ENCODE measurements around the gene B4GALNT2.
"Not testable (repeated sequence)": the region's sequence is repeated elsewhere in the genome, so short reads cannot be mapped to it uniquely, and the experiment has no call there.

The B4GALNT2 gene

DNA sequence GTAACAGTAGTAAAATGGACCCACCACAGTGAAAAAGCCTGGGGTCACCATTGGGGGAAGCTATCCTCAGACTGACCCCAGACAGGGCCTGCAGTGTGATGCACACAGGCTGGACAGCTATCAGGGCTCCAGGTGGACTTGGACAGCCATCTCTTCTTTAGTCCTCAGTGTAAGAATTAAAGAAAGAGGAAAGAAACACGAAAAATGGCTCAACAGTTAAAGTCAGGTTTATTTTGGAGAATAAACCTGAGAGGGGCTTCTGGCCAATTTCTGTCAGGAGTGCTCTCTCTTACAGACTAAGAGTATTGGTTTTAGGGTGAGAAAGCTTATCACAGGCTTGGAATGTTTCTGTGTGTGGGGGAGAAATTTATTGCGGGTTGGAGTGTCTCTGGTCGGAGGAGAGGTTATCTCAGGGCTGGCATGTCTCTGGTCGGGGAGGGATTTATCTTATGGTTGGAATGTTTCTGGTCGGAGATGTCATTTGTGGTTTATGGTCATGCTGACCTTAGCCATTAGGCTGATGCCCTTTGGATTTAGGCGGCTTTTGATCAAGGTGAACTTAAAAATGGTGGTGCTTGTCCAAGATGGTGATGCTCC lies 10.8 kb upstream of the B4GALNT2 start:
- DNase-seq: no peak

DNA sequence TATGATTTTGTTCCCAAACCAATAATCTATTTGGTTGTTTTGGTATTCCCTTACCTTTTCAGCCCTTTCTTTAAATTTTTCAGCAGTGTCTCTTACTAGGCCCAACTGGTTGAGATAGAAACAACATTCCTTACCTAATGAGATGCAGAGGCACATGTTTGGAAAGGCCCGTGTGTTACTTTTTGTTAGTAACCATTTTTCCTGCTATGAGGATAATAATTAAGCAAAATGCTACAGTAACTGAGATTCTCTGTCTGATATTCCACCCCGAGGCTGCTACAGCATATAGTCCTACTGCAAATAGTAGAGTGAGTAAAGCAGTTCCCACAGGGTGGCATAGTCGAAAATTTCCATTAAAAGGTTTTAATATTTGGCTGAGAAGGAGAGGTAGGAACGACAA lies 10.0 kb upstream of the B4GALNT2 start:
- DNase-seq: no peak

DNA sequence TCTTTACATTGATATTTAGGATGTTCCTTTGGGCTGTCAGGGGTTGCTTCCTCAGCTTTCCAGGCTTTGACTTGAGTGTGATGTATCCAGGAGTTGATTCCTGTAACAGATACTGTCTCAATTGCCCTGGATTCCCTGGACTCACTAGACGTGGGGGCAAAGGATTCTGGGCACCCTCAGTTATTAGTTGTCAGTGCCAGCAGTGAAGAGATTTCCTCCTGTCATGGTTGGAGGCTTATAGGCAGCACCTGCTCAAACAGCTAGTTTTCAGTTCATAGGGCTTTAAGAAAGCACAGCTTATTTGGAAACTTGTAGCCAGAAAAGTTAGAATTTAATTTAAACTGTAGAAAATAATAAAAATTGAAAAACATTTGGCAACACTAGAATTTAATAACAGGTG lies 9.5 kb upstream of the B4GALNT2 start:
- no peak for DNase-seq

DNA sequence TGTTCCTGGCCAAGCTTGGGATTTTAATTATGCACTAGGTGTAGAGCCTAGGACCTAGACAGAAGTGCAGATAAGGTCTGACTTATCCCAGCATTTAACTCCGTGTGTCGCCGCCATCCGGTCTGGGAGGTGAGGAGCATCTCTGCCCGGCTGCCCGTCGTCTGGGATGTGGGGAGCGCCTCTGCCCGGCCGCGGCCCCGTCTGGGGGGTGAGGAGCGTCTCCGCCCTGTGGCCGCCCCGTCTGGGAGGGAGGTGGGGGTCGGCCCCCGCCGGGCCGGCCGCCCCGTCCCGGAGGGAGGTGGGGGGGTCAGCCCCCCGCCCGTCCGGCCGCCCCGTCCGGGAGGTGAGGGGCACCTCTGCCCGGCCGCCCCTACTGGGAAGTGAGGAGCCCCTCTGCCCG lies 7.1 kb upstream of the B4GALNT2 start:
- DNase-seq: no peak

DNA sequence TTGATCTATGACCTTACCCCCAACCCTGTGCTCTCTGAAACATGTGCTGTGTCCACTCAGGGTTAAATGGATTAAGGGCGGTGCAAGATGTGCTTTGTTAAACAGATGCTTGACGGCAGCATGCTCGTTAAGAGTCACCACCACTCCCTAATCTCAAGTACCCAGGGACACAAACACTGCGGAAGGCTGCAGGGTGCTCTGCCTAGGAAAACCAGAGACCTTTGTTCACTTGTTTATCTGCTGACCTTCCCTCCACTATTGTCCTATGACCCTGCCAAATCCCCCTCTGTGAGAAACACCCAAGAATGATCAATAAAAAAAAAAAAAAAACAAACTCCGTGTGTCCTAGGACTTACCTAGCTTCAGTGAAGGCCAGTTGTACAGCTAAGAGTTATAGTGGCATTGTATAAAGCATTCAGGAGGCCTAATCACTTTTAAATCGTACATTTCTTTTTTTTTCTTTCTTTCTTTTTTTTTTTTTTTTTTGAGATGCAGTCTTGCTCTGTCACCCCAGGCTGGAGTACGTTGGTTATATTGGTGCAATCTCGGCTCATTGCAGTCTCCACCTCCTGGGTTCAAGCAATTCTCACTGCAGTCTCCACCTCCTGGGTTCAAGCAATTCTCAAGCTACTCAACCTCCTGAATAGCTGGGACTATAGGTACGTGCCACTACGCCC lies 6.2 kb upstream of the B4GALNT2 start:
- not testable (repeated sequence) for DNase-seq

DNA sequence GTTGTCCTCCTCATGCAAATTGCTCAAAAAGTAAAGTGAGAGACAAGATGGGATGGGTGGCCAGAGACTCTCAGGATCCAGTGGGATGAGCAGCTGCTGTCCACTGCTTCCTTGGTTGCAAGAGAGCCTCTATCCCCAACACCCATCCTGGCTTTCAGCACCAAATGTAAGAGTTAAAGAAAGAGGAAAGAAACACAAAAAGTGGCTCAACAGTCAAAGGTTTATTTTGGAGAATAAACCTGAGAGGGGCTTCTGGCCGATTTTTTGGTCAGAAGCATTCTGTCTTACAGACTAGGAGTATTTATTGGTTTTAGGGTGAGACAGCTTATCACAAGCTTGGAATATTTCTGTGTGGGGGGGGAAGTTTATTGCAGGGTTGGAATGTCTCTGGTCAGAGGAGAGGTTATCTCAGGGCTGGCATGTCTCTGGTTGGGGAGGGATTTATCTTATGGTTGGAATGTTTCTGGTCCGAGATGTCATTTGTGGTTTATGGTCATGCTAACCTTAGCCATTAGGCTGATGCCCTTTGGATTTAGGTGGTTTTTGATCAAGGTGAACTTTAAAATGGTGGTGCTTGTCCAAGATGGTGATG lies 3.1 kb upstream of the B4GALNT2 start:
- not testable (repeated sequence) for DNase-seq

DNA sequence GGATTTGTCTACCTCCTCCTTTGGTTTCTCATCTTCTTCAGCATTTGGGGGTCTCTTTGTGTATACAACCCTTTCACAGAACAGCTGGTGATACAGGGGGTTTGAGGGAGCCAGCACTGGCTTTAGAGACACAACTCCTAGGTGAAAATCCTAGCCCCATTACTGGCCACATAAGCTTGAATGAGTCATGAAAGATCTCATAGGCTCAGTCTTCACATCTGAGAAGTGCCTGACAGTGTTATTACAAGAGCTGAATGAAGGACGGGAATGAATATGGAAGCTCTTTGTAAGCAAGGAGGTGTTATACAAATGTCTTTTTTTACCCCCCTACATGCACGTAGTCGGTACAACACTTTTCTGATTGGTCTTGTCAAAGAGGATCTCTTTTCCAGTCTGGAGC lies 1.7 kb upstream of the B4GALNT2 start:
- DNase-seq: no peak

DNA sequence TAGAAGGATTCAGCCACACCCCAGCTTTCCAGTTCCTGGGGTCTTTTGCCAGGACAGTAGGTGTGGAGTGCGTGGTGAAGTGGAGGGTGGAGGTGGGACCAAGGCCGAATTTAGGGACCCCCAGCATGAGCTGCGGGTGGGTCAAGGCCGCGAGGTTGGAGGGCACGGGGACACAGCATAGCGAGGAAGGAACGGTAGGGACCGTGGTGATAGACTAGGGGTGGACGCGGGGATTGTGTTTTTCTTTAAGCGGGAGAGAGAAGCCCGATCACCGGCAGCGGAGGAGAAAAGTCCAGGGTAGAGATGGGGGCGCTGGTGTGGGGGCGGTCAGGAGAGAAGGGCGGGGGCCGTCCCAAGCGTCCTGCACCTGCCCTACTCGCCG lies 261 bp upstream of the B4GALNT2 start:
- DNase-seq: no peak

DNA sequence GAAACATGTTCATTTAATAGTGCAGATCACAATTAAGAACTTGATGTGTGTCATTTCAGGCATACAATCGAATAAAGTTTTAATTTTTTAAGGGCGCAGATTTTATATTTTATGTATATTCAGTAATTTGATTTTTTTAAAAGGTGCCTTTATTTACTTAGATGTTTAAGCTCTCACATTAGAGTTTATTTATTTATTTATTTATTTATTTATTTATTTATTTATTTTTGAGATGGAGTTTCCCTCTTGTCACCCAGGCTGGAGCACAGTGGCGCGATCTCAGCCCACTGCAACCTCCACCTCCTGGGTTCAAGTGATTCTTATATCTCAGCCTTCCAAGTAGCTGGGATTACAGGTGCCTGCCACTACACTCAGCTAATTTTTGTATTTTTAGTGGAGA lies 3.8 kb downstream of the B4GALNT2 start:
- DNase-seq: no peak

DNA sequence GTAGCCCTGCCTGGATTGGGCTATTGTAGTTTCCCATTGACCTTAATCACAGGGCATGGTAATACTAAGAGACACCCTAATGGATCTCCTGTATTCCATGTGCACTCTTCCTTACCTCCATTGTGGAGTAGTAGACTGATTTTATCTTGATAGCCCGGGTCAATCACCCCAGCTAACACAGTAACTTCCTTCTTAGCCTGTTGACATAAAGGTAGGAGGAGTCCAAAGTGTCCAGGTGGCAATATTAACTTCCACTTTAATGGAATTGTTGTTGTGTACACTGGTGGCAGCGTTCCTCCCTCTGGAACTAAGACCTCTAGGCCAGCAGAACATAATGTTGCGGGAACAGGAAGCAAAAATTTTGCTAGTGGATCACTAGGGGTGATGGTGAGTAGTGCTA lies 13.1 kb downstream of the B4GALNT2 start:
- DNase-seq: not testable (repeated sequence)

DNA sequence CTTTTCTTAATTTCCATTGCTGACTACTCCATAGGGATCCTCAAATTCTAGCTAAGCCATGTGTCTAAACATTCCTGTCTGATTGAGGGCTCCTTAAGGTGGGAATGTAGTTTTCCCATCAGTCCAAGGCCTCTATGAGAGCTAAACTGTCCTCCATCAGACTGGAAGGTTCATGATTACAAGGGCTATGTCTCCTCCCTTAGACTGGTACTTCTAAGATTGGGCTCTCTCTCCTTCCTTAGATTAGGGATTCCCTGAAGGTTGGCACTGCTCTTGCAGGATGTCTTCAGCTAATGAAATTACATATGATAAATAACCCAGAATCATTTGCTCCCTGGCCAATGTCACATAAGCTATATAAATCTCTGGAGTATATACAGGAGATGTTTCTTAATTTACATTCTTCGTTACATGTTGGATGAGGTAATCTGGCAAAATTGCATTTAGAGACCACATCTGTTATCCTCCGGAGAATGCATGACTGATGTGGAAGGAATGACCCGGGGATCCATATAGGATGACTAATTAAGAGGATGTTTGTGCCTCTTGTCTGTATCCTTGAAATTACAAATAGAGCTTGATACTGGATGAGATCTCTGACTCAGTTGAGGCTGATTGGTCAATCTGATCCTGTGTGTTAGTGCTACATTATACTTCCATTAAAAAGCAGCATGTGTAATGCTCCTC lies 14.2 kb downstream of the B4GALNT2 start:
- DNase-seq: no peak

DNA sequence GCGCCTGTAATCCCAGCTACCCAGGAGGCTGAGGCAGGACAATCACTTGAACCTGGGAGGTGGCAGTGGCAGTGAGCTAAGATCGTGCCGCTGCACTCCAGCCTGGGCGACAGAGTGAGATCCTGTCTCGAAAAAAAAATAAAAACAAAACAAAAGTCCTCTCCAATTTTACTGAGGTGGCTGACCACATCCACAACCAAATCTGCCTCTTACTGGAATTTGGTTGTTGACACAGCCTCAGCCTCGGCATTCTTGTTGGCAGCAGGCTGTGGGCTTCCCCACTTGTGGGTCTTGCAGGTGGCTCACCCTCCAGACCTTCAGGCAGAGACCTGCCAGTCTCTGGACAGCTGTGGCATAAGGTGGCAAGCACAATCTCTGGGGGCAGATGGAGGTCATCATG lies 15.6 kb downstream of the B4GALNT2 start:
- no peak for DNase-seq

DNA sequence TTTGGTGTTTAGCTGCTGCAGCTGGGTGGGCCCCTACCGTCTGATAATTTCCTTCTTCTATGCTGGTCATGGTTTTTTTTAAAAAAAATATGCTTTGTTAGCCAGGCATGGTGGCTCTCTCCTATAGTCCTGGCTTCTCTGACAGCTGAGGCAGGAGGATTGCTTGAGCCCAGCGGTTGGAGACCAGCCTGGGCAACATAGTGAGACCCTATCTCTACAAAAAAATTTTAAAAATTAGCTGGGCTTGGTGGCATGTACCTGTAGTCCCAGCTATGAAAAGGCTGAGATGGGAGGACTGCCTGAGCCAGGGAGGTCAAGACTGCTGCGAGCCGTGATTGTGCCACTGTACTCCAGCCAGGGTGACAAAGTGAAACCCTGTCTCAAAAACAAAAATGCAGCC lies 19.4 kb downstream of the B4GALNT2 start:
- DNase-seq: no peak

DNA sequence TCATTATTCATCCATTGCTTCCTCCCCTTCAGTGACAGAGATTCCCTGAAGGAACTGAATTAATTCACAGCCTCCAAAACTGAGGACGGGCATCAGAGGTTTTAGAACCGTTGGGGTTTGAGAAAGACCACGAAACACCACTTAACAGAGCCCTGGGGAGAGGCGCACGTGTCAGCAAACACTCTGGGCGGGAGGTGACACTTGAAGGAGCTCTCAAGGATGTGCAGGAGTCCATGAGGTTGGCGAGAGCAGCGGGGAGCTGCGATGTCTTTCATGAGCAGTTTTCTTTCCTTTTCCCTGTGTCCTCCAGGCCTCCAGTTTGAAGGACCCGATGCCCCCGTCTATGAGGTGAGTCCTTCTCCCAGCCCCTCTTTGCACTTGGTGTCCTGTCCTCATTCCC lies 23.7 kb downstream of the B4GALNT2 start:
- DNase-seq: no peak

DNA sequence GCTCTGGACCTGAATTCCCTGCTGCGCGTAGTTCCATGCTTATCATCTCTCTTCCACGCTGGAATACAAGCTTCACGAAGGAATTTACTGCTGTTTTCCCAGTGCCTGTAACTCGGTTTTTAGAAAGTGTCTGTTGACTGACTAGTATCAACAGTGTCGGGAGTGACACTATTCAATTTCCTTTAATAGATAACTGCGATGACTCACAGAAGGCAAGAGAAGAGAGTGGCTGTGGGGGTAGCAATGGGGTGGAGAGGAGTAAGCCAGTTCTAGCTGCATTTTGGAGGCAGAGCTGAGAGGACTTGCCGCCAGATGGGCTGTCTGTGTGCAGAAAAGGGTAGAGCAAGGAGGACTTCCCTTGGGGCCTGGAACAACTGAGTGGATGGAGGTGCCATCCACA lies 25.2 kb downstream of the B4GALNT2 start:
- no peak for DNase-seq

DNA sequence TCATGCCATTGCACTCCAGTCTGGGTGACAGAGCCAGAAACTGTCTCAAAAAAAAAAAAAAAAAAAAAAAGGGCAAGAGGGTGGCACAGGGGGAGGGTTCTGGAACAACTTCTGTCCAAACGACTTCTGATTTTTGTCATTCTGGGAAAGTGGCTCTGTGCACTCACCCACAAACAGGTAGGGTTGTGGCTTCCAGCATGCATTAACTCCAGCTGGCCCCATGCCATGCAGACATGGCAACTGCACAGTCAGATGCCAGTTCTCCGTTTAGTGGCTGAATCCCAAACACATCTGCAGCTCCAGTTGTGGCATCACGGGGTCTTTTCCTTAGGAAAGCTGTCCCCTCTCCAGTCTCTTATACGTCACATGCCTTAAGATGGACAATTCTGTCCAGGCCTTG lies 30.3 kb downstream of the B4GALNT2 start:
- no peak for DNase-seq

DNA sequence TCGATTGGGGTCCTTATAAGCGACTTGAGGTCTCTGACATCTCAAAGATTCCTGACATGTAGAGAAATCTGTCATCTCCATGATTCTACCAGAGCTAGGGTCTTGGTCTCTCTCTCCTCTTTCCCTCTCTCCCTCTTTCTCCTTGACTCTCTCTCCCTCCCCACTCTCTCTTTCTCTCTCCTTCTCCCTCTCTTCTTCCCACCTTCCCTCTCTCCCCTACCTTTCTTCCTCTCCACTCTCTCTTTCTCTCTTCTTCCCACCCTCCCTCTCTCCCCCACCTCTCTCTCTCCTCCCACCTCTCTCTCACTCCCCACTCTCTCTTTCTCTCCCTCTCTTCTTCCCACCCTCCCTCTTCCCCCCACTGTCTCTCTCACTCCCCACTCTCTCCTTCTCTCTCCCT lies 32.6 kb downstream of the B4GALNT2 start:
- no peak for DNase-seq

DNA sequence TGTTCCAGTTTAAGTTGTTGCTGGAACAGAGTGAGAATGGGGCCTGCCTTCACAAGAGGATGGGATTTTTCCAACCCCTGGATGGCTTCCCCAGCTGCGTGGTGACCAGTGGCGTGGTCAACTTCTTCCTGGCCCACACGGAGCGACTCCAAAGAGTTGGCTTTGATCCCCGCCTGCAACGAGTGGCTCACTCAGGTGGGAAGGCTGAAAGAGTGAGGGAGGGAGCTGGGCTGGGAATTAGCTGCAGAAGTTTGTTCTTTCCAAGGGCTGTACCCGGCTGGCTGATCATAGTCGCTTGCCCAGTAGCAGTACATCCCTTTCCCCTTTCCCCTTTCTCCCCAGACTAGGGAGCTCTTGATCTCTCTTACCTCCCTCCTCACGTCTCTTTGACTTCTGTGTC lies 36.1 kb downstream of the B4GALNT2 start:
- DNase-seq: no peak

DNA sequence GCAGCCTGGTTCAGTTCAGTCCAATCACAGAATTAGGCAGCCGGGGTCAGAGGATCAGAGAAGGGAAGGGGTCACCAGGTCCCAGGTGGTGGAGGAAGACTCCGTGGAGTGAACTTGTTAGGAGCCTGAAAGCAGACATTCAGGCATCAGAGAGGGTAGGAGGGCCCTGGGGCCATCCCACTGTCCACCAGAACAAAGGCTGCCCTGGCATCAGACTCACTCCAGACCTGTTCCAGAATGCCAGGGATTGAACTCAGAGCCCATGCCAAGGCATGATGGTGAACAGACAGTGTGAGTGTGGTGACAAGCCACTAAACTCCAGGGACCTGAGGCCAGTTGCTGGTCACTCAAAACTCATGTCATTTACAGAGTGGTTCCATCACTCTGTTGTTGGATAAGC lies 37.6 kb downstream of the B4GALNT2 start:
- DNase-seq: no peak

DNA sequence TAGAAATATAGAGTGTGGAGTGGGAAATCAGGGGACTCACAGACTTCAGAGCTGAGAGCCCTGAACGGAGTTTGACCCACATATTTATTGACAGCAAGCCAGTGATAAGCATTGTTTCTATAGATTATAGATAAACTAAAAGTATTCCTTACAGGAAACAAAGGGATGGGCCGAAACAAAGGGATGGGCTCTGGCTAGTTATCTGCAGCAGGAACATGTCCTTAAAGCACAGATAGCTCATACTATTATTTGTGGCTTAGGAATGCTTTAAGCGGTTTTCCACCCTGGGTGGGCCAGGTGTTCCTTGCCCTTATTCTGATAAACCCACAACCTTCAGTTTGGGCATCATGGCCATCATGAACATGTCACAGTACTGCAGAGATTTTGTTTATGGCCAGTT lies 38.1 kb downstream of the B4GALNT2 start:
- DNase-seq: not testable (repeated sequence)

DNA sequence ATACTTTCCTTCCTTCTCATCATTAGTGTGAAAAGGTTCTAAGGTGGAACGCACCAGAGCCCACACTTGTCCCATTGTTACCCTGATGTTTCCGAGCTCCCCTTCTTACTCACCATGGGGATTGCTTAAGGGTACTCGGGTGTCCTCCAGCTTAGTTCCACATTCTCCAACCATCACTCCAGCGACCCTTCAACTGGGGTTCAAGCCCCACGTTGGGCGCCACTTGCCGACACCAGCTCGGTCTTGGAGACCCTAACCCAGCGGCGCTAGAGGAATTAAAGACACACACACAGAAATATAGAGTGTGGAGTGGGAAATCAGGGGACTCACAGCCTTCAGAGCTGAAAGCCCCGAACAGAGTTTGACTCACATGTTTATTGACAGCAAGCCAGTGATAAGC lies 43.4 kb downstream of the B4GALNT2 start:
- DNase-seq: not testable (repeated sequence)

DNA sequence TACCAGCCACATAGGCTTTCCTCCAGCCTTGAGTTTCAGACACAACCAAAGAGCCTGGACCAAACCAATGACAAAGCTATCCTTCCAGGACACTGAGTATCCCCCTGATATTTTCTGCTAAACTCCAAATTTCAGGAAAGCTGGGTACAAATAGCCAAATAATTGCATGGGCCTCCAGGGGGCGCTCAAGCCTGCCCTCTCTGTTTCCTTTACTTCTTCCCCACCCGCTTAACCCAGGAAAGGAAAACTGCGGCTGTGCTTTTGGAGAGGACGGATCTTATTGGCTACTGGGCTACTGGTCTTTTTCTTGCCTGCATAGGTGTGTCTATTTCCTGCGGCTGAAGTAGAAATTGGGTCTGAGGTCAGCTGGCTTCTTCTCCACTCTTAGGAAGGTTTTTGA lies 47.7 kb downstream of the B4GALNT2 start:
- no peak for DNase-seq

DNA sequence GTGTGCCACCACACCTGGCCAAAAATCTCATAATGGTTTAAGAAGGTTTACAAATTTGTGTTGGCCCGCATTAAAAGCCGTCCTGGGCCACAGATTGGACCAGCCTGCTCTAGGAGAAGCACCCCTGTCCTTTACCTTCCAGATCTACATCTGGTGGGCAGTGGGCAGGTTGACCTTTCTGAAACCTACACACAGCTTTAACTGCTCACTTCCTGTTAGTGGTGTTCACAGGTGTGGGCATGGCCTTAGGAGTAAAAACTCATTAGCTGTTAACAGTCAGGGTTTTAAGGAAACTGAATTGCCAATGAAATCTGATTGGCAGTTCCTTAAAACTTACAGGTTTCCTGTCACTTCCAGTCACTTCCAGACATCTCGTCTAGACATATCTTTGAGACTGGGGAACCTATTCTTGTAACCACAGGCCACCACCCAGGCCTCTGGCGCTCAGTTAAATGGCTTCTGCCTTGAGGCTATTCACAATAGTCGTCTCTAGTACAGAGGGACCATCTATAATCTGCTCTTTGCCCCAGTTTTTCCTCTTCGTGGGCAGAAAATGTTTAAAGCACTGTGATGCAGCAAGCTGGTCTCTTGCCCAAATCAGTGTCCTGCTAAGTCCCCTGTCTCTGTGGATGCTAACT lies 48.5 kb downstream of the B4GALNT2 start:
- no peak for DNase-seq

DNA sequence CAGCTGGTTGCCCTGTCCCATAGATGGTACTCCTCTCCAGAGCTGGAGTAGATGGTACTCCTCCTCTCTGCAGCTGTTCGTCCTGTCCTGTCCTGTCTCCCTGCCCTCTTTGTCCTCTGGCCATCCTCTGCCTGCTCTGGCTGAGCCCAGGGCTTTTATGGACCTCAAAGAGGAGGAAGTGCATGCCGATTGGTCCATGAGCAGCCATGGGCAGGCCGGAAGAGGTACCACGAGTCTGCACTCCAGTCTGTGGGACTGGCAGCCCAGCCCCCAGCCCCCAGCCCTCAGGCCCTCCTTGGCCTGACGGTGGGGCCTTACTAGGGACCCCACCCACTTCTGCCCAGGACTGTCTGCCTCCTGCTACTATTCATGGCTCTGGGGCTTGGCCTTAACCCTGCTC lies 50.8 kb downstream of the B4GALNT2 start:
- DNase-seq: no peak

Measured in NCI-H2029 (cell line).